Breast epithelium (tissue), 3 donors: Measurements from ENCODE around the gene PLAAT4.

ENCODE experiments used
- CTCF ChIP-seq, 3 donors: fragments of 450-650 bp; IDR thresholded peaks; one replicate each; pipeline ENCODE4 v1.5.1; 2016 to 2017; ENCODE audit warnings: antibody characterized with exemption in 3 of 3, mild to moderate bottlenecking in 3 of 3, moderate library complexity in 3 of 3
- POLR2AphosphoS5 ChIP-seq, 3 donors: sonication (generic); formaldehyde crosslinking; IDR thresholded peaks; one replicate each; pipeline ENCODE4 v1.6.1; 2017; ENCODE audit warnings: antibody characterized with exemption in 3 of 3

- TF ChIP-seq CTCF (IDR thresholded peaks at IDR 0.05) (no peak), POLR2AphosphoS5 (IDR thresholded peaks at IDR 0.05) (no peak)
Measured at GRCh38 chr11:63501236-63501635, 35.4 kb upstream of the PLAAT4 start.
